Measurements from ENCODE around the gene ITGAE. TPM values are rescaled to one million over a fixed set of nuclear protein-coding genes. Genes with fewer than 3 reads are reported as not detected.
"Not testable (repeated sequence)": the region's sequence is repeated elsewhere in the genome, so short reads cannot be mapped to it uniquely, and the experiment has no call there.

ITGAE gene, protein sequence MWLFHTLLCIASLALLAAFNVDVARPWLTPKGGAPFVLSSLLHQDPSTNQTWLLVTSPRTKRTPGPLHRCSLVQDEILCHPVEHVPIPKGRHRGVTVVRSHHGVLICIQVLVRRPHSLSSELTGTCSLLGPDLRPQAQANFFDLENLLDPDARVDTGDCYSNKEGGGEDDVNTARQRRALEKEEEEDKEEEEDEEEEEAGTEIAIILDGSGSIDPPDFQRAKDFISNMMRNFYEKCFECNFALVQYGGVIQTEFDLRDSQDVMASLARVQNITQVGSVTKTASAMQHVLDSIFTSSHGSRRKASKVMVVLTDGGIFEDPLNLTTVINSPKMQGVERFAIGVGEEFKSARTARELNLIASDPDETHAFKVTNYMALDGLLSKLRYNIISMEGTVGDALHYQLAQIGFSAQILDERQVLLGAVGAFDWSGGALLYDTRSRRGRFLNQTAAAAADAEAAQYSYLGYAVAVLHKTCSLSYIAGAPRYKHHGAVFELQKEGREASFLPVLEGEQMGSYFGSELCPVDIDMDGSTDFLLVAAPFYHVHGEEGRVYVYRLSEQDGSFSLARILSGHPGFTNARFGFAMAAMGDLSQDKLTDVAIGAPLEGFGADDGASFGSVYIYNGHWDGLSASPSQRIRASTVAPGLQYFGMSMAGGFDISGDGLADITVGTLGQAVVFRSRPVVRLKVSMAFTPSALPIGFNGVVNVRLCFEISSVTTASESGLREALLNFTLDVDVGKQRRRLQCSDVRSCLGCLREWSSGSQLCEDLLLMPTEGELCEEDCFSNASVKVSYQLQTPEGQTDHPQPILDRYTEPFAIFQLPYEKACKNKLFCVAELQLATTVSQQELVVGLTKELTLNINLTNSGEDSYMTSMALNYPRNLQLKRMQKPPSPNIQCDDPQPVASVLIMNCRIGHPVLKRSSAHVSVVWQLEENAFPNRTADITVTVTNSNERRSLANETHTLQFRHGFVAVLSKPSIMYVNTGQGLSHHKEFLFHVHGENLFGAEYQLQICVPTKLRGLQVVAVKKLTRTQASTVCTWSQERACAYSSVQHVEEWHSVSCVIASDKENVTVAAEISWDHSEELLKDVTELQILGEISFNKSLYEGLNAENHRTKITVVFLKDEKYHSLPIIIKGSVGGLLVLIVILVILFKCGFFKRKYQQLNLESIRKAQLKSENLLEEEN
- total RNA-seq (2014; rRNA removed; shearing (Covaris generic)), result 47.0 and 56.9 TPM in 2 replicates

DNA sequence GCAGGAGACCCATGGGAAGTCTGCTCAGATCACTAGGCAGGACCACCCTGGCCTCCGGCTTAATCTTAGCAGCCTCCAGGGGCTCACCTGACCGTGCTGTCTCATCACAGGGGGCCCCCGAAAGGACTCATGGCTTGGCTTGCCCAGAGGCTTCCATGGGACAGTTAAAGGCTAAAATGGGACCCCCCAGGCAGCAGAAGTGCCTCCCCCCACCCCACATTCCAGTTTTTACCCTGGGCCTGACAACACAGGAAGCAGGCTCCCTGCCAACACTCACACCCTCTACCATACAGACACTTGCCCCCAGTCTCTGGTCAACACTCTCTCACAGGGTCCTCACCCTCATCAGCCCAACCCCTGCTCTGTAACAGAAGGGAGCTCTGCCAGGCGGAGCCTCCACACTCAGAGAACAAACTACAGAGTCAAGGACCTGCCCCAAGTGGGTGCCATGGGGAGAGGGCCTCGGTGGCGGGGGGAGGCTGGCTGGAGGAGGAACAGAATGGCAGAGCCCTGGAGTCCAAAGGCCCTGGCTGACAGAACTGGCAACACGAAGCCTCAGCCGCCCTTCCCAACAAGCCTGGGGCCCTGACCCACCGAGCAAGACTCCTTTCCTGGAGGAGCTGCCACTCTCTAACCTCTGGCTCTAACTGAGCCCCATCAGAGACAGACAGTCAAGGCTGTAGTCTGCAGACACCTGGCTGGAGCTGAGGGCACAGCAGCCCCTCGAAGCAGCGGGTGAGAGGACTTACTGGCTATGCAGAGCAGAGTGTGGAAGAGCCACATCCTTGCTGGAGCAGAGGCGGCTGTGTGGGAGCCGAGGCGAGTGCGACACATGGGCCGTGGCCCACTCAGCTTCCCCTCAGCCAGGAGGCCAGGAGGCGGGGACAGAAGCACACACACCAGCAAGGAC, at the start of gene ITGAE:
ITGAE (minus strand) TSS at position 827 of the 910 bp plus-strand sequence; CDS start at position 783, 44 bp downstream.
- no peak for DNase-seq (ENCODE audit: low read depth)

DNA sequence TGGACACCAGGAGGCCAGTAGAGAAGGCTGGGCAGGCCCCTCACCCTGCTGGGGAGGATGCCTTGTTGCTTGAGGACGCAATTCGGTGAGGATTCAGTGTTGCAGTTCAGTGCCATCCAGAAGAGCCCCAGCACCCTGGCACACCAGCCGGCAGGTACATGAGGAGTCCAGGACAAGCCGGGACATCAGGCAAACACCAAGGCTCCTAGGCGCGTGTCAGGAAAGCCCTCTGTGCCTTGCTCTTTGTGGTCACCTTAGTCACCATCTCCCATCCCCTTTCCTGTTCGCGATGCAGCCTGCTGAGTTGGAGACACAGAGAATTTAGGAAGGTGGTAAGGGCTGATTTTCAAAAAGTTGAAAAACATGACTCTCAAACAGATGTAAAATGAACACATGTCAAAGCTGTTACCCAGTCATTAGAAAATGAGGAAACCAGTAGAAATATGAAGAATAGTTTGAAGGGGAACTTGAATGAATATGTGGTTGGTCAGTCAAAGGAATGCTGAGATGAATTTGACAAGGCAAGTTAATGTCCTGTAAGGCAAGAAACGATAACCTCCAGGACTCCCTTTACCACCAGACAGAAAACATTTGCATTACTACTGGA, 47.3 kb upstream of the ITGAE start:
- peak; percentile 45 for DNase-seq (ENCODE audit: low read depth)

DNA sequence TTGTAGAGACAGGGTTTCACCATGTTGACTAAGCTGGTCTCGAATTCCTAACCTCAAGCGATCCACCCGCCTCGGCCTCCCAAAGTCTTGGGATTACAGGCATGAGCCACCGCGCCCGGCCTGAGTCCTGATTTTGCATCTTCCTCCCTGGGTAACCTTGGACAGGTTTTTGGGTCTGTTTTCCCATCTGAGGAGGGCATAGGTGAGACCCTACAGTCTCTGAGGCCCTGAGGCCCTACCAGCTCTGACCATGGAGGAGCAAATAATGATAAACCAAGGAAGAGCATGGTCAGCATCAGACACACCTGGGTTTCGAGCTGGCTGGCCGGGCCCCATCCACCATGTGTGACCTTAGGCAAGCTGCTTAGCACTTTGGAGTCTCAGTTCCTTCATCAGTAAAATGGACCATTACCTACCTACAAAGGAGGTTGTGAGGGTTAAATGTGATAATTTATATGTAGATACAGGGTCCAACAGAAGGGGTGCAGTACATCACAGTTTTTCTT, 46.2 kb upstream of the ITGAE start:
- DNase-seq (ENCODE audit: low read depth), result no peak

DNA sequence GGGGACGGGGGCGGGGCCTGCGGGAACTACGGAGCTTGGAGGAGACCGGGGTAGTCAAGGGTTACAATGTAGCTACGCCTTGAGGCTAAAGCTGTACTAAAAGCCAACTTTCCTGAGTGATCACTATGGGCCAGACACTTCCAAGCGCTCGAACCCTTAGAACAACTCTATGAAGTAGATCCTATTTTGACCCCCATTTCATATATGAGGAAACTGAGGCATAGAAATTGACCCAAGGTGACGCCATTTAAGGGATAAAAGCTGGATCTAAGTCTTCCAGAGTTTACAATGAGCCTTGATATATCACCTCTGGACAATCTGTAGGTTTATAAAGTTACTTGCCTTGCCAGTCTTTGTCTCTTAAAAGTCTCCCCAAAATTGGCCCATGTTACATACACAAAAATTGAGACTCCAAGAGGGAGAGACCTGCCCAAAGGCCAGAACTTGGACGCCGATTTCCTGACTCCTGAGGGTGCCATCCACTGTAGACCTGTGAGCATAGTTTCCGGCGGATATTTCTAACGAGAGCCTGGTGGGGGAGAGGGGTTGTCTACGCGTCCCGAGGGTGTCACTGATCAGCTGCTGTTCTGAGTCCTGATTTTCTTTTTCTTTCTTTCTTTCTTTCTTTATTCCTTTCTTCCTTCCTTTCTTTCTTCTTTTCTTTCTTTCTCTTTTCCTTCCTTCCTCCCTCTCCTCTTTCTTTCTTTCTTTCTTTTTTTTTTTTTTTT, 45.6 kb upstream of the ITGAE start:
- no peak for DNase-seq (ENCODE audit: low read depth)

DNA sequence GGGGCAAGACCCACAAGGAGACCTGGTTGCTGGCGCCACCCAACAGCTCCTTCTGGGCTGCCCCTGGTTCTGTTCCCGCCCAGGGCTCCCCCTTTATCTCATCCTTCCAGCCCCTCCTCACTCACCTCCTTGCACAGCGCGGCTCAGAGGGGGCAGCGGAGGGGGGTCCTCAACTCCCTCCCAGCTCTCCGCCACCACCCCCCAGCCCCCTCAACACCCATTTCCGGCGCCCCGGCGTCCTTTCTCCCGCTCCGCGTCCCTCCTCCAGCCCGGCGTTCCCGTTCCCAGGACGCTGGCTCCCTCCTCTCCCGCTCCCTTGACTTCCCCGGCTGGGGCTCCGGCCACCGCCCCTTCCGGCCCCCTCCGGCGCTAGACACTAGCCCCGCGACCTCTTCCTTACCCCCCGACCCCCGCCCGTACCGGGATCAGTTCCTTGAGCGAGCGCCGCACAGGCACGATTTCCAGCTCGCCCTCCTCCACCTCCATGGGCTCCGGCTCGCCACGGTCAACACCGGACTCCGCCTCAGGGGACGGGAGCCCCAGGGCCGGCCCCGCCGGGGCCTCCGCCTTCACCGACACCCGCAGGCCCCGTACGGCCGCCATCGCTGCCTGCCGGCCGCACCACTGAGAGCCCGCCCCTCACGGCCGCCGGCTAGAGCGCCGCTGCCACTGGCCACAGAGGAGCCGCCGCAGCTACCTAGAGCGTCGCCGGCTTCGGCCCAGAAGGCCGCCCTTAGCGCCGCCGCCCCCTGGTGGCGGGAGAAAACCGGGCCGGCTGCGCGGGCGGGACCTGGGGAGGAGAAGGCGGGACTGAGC, 44.8 kb upstream of the ITGAE start, which contains the start of gene NCBP3:
NCBP3 (minus strand) TSS at position 626 of the 816 bp plus-strand sequence; CDS start at position 603, 23 bp downstream.
- peak; percentile 96 for DNase-seq (ENCODE audit: low read depth)

DNA sequence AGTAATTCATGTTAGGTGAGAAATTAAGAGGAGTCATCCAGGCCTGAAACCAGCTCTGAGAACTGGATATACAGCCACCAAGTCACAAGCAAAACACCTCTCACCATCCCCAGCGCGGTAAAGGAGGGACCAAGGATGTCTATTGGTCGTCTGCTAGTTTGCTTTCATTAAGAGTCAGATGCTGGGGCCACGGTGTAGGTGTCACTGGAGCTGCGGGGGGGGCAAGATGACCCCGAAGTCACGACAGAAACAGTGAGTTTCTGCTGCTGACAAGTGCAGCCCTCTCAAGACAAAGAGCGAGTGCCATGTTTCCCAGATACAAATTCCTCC, 44.3 kb upstream of the ITGAE start:
- DNase-seq (ENCODE audit: low read depth), result peak; percentile 25

DNA sequence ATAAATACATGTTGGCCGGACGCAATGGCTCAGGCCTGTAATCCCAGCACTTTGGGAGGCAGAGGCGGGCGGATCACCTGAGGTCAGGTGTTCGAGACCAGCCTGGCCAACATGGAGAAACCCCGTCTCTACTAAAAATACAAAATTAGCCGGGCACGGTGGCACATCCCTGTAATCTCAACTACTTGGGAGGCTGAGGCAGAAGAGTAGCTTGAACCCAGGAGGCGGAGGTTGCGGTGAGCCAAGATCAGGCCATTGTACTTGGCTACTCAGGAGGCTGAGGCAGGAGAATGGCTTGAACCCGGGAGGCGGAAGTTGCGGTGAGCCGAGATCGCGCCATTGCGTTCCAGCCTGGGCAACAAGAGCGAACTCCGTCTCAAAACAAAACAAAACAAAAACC, 43.6 kb upstream of the ITGAE start:
- DNase-seq (ENCODE audit: low read depth), result not testable (repeated sequence)

DNA sequence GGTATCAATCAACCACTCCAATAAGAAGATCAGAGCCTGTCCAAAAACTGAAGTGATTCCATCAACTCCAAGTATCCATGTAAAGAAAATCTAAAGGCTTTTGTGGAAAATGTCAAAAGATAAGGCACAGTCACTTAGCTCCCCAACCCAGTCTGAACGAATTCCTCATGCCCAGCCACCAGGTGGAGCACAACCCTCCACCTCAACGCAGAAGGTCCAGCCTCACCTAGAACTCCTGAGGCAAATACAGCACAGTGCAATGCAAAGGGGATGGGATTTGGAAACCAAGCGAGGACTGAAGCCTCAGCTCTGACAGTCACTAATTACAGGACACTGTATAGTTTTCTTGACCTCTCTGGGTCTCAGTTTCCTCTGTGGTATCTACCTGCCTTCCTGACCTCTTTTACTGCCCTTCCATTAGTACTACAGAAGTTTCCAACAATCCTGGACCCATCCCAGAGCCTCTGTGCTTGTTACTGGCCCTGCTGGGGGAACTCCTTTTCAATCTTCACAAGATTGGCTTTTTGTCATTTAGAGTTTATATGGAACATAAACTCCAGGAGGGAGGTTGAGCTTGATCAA, 43.0 kb upstream of the ITGAE start:
- peak; percentile 46 for DNase-seq (ENCODE audit: low read depth)

DNA sequence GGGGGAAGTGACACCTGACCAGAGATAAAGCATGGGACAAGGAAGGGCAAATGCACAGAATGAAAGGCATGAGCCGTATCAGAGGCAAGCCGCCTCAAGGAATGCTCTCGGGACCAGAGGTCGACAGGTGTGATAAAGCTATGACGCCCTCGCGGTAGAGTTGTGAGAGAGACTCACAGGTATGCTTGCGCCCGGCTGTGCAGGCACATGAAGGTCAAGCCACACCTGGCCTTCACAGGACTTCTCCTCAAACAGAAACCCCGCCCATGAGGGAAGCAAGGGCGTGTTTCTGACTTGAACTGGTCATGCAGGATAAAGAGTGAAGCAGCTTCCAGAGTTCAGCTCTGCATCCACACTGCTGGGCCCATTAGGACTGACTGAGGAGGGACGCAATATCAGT, 37.2 kb upstream of the ITGAE start:
- no peak for DNase-seq (ENCODE audit: low read depth)

DNA sequence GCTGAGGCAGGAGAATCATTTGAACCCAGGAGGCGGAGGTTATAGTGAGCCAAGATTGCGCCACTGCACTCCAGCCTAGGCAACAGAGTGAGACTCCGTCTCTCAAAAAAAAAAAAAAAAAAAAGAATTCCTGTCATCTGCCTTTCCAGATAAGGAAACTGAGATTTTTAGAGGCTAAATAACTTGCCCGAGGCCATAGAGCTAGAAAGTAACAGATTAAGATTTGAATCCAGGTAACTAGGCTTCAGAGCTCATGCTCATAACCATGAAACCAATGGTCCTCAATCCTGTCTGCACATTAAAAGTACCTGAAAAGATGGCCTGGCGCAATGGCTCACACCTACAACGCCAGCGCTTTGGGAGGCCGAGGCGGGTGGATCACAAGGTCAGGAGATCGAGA, 35.6 kb upstream of the ITGAE start:
- DNase-seq (ENCODE audit: low read depth), result no peak

DNA sequence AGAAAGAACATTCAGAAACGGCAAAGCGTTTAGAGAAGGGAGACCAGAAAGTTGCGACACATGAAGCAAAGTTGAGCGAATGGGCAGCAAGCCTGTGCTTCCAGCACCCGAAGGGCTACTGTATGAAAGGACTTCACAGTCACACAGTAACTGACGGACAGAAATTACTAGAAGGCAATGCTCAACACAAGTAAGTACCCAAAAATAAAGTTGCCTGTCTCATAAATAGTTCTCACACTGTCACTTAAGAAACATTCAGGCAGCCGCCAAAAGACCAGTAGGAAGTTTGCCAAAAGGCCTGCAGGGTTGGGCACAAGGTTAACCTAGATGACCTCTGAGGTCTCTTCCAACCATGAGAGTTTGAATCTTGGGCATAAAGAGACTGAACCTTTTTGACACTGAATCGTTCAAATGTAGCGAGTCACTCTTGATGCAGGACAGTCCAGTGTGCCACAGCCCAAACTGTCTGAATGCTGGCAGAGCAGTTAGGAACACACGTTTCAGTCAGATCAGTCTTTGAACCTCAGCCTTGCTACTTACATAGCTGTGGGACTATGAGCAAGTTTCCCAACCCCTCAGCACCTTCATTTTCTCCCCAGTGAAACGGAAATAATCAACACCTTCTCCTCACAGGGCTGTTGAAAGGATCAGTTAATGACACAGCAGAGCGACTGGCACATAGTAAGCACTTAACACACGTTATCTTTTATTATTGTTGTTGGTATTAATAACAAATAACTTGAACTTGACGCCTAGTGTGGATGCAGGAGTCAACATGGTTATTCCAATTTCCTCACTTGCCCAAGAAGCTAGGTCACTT, 34.6 kb upstream of the ITGAE start:
- no peak for DNase-seq (ENCODE audit: low read depth)

DNA sequence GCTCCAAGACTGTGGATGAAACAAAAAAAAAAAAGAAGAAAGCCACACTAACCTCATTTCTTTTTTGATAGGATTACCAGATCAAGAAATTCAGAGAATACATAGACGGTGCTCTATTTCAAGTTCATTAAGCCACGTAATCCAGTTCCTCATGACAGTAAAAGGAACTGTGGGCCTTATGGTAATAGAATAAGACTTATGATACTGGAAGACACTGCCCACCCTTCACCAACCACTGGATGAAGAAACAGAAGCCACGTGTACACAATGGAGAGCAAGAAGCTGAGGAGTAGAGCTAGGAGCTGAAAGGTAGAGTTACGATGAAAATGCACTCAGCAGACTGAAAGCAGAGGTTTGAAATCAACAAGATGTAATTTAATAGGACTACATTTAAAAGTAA, 33.8 kb upstream of the ITGAE start:
- DNase-seq (ENCODE audit: low read depth), result no peak

DNA sequence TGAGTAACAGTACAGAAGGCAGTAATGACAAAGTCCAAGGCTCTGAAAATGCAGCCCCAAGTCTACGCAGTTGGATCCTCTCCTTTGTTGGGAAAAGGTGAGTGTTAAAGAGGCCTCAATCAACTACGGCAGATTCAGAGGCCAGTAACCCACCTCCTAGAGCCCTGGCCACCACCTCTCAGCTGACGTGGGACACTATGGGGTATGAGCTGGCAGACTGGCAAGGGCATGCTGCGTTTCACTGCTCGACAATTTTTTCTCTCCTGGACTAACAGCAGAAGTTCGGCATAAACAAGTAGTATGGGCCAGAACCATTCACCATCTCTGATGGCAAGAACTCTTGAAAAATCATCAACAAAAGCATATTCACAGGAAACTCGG, 27.9 kb upstream of the ITGAE start:
- no peak for DNase-seq (ENCODE audit: low read depth)

DNA sequence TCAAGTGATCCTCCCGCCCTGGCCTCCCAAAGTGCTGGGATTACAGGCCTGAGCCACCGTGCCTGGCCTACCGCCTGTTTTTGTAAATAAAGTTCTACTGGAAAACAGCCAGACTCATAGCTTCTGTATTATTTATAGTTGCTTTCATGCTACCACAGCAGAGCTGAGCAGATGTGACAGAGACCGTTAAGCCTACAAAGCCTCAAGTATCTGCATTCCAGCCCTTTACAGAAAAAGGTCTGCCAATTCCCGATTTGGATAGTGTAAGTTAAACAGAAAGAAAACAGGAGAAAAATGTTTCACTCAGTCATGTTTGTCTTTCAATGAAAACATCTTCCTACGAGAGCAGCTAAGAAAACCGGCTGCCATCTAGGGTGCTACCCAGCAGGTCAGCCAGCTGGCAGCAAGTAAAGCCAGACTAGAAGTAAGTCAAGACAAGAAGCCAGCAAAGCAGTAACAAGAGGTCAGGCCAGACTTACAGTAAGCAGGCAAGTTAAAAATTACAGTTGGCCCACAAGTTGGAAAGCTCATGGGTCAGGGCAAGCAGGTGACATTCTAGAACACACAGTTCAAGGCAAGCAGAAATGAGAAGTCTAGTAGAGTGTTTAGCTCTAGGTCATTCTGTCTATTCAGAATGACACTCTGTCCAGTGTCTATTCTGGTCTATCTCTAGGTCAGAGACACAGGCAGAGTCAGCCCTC, 27.3 kb upstream of the ITGAE start:
- no peak for DNase-seq (ENCODE audit: low read depth)

DNA sequence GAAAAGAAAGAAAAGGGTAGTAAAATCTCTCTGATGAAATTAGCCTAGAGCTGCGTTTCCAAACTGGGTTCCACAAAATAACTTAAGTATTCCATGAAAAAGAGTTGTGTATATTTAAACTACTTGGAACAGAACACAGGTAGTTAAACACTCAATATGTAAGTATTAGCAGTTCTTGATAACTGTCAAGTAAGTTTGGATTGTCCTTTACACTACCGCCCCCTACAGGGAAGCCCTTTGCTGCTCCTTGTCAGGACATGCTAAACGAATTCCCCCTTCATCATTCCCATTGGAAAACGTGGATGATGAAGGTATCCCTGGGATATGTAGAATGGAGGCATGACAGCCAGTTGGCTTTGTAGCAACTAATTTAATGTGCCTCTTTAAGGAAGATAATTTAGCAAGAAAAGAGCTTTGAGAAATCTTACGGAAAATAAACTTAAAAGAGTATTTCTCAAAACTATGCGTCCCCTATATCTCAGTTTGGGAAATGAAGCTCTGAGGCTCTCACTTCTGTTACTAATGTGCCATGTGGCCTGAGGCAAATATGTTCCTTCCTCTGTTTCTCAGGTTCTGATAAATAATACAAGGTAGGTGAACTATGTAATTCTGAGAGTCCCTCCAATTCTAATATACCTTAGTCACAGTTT, 26.3 kb upstream of the ITGAE start:
- peak; percentile 71 for DNase-seq (ENCODE audit: low read depth)

DNA sequence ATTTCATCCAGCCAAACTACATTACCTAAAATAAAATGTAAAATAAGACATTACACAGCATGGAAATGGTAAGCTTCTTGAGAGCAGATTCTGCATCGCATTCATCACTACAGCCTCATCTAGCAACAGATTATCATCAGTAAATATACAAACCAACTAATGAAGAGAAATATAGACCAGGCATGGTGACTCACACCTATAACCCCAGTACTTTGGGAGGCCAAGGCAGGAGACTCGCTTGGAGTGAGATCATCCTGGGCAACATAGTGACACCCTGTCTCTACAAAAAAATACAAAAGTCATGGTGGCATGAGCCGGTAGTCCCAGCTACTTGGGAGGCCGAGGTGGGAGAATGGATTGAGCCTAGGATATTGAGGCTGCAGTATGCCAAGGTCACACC, 25.2 kb upstream of the ITGAE start:
- peak; percentile 30 for DNase-seq (ENCODE audit: low read depth)

Measured in Daoy (cell line).